HG03460 (cell line): ENCODE measurements around the gene VPS35.

Experiments
- ATAC-seq: cut with Tn5 transposase; IDR thresholded peaks from one replicate; pipeline ENCODE4 v1.9.1; 2021; ENCODE audit not compliant: unreplicated experiment

The VPS35 gene

DNA sequence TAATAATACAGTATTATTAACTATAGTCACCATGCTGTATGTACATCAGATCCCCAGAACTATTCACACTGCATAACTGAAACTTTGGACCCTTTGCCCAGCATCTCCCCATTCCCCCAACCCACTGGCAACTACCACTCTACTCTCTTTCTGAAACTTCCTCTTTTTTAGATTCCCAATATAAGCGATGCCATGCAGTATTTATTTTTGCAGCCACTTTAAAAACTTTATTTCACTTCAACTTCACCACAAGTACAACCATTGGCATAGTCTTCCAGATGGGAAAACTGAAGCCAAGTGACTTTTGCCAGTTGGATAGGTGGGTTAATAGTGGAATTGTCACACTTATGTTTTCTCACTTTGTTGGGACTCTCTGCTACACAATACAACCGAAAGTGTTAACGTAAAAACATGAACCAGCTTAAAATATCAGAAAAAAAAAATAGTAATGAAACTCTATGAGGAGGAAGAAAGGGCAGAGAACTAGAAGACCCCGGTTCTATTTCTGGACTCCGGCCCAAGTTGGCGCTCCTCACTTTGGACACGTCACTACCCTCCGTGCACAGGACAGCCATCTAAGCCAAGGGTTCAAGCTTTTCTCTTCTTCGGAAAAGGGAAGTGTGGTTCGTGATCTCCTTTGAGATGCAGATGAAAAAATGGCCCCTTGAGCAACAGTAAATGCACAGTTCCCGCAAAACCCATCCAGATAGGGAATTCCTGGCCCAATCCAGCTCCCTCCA, 68.5 kb downstream of the VPS35 start:
- no peak for ATAC-seq

DNA sequence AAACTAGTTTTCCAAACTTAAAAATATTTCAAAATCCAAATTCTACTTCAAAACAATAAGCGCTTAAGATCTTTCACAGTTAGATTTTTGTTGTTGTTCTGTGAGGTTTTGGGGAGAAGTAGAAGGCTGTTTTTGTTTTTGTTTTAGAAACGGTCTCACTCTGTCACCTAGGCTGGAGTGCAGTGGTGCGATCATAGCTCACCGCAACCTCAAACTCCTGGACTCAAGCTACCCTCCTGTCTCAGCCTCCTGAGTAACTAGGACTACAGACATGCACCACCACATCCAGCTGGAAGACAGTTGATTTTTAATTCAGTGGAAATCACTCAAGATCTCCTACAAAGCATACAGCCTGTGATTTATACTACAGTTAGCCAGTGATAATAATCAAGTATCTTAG, 70.5 kb downstream of the VPS35 start:
- ATAC-seq = no peak

DNA sequence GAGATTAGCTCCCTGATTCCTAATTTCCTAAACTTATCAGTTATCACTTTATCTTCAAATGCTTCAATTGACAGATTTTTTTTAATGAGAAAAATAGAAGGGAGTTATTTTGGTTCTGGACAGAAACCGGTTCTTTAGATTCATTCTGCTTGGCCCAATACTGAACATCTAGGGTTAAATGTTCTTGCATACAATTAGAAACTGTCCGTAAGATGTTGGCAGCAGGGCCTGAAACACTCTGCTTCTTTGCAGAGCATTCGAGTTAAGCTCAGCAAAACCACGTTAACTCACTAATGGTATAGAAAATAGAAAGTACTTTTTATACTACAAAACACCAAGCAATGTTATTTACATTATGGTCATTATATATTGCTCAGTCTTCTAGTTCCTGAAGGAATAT, 75.0 kb downstream of the VPS35 start:
- ATAC-seq = no peak

DNA sequence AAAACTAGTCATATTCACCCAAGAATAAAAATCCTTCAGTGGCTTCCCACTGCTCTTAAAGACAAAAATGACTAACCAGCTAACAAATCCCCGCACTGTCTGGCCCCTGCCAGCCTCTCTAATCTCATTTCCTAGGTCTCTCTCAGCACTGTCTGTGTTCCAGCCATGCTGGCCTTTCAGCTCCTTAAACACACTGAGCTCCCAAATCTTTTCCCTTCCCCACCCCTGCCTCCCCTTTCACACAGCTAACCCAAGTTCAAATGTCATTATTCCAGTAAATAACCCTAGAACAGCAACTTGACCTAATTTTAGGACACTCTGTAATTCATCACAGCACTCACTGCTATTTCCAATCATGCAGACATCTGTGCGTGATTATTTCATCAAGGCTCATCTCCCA, 75.6 kb downstream of the VPS35 start:
- ATAC-seq = no peak

DNA sequence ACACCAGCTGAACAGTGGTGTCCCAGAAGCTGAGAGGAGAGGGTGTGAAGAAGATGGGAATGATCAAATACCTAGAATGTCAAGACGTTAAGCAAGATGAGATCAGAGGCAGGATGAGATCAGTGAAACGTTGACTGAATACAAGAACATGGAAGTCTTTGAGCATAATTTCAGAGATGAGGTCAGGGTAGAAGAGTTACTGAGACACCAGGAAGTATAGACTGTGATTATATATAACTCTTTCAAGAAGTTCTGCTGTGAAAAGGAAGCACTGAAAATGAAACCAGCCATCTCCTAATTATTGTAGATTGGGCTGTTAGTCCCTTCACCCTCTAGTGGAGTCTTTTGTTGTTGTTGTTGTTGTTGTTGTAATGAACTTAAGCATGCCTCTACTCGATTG, 76.9 kb downstream of the VPS35 start:
- ATAC-seq = no peak

DNA sequence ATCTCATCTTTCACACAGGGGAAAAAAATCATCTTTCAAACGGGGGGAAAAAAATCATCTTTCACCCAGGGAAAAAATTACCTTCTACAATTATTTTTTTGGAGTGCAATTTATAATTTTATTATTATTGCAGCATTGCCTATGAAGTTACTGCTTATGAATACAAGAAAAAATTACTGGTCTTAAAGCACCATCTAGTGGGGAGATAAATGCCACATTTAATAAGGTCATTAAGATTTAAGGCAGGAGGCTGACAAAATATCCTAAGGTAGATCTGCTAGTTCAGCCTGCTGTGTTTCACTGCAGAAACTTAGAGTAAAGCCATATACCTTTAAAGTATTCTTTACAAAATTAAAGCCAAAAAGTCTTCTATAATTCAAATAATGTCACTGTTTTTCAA, 81.4 kb downstream of the VPS35 start:
- no peak for ATAC-seq

DNA sequence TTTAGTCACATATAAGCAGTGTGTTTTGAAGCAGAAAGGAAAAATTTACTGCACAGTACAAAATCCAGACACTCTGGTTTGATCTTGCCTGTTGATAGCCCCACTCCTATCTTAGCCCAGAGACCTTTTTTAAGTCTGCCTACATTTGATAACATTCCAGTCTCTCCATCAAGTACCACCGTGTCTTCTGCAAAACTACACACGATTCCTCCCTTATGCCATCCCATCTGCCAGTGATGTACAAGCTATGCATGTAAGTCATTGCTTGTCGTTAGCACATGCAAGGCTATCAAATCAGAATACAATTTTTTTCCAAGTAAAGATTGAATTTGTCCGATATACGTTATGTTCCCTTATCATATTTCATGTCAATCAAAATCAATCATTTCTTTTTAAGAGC, 82.7 kb downstream of the VPS35 start:
- no peak for ATAC-seq
